Thoracic aorta (tissue), 2 donors: Measurements from ENCODE around the gene PREB. TPM values are rescaled to one million over a fixed set of nuclear protein-coding genes. Genes with fewer than 3 reads are reported as not detected.

Experiments
- ATAC-seq: fragments of 150-250 bp; one replicate; pipeline ENCODE4 v1.8.0; 2017; ENCODE audit warnings: low read depth; ENCODE audit not compliant: insufficient number of reproducible peaks, low FRiP score
- DNase-seq: peaks from one replicate; pipeline ENCODE4 v3.0.0-alpha.2; 2020; ENCODE audit warnings: low spot score
- H3K27ac ChIP-seq, 2 donors: fragments of 200-600 bp; sonication (generic); 1 replicate in 1 of 2; 2 replicates in 1 of 2; pipeline ENCODE4 v1.5.1; 2016; ENCODE audit warnings: mild to moderate bottlenecking in 2 of 2, moderate library complexity in 2 of 2
- H3K27me3 ChIP-seq: fragments of 200-600 bp; sonication (generic); replicated peaks from 2 replicates; pipeline ENCODE4 v1.6.0; 2016; ENCODE audit warnings: mild to moderate bottlenecking; ENCODE audit not compliant: insufficient read depth
- H3K36me3 ChIP-seq: fragments of 200-600 bp; sonication (generic); one replicate; pipeline ENCODE4 v1.5.1; 2016
- H3K4me1 ChIP-seq, 2 donors: fragments of 200-600 bp; sonication (generic); 1 replicate in 1 of 2; 2 replicates in 1 of 2; pipeline versions ENCODE4 v1.5.1 to v1.6.0; 2016; ENCODE audit warnings: low read depth in 2 of 2, mild to moderate bottlenecking in 1 of 2; ENCODE audit not compliant: control insufficient read depth in 1 of 2
- H3K4me3 ChIP-seq: fragments of 200-600 bp; sonication (generic); 2 replicates; pipeline ENCODE4 v1.5.1; 2016; ENCODE audit warnings: mild to moderate bottlenecking
- H3K9me3 ChIP-seq: fragments of 200-600 bp; sonication (generic); 2 replicates; pipeline ENCODE4 v1.5.1; 2016
- CTCF ChIP-seq: fragments of 200-600 bp; sonication (generic); IDR thresholded peaks from one replicate; pipeline ENCODE4 v1.5.1; 2019; ENCODE audit warnings: antibody characterized with exemption
- total RNA-seq, 2 donors: library from RNA; depleted of rRNA; stranded (reverse); fragments of >200 nt; gene quantifications; one replicate each; pipeline versions ENCODE4 v1.1.0 to v1.2.3, GENCODE V29; 2016

PREB gene
- total RNA-seq, 2 donors from 2014 or later, result 64.3 to 92.3 TPM

GRCh38 chr2:27159271-27159670 is 24.8 kb upstream of the PREB start:
- no peak for TF ChIP-seq CTCF
- Histone ChIP-seq H3K36me3 (no peaks in the 10 kb centered on the region), H3K4me3 (no peak overlapping the region), H3K4me1 (no peaks in the 10 kb centered on the region), H3K27me3 (no peaks in the 10 kb centered on the region), H3K27ac (no peak overlapping the region), H3K9me3 (no peaks in the 10 kb centered on the region)
- ATAC-seq (no peak), DNase-seq (no peak)

GRCh38 chr2:27158468-27158867 is 24.0 kb upstream of the PREB start:
- H3K27me3 ChIP-seq, result no peaks in the 10 kb centered on the region
- no peaks in the 10 kb centered on the region for H3K4me1 ChIP-seq
- DNase-seq (no peak), ATAC-seq (no peak)
- no peaks in the 10 kb centered on the region for H3K9me3 ChIP-seq
- H3K27ac ChIP-seq, result no peak overlapping the region
- TF ChIP-seq CTCF, result no peak
- H3K4me3 ChIP-seq, result no peak overlapping the region
- H3K36me3 ChIP-seq, result no peaks in the 10 kb centered on the region

- no peak for TF ChIP-seq CTCF
- H3K27ac ChIP-seq, result no peak overlapping the region
- no peaks in the 10 kb centered on the region for H3K4me1 ChIP-seq
- DNase-seq (no peak), ATAC-seq (no peak)
- H3K9me3 ChIP-seq, result no peaks in the 10 kb centered on the region
- no peaks in the 10 kb centered on the region for H3K36me3 ChIP-seq
- no peak overlapping the region for H3K4me3 ChIP-seq
- no peaks in the 10 kb centered on the region for H3K27me3 ChIP-seq
Observed at GRCh38 chr2:27155069-27155520, 20.7 kb upstream of the PREB start.

GRCh38 chr2:27154488-27154887 is 20.1 kb upstream of the PREB start:
- DNase-seq, result no peak
- no peaks in the 10 kb centered on the region for H3K9me3 ChIP-seq
- H3K27ac ChIP-seq, result no peak overlapping the region
- no peaks in the 10 kb centered on the region for H3K4me1 ChIP-seq
- no peaks in the 10 kb centered on the region for H3K27me3 ChIP-seq
- H3K4me3 ChIP-seq, result no peak overlapping the region
- ATAC-seq, result no peak
- no peaks in the 10 kb centered on the region for H3K36me3 ChIP-seq
- no peak for TF ChIP-seq CTCF

GRCh38 chr2:27152796-27153464 is 18.5 kb upstream of the PREB start:
- H3K4me1 ChIP-seq, result no peaks in the 10 kb centered on the region
- no peaks in the 10 kb centered on the region for H3K36me3 ChIP-seq
- H3K27ac ChIP-seq, result no peak overlapping the region
- H3K27me3 ChIP-seq, result no peaks in the 10 kb centered on the region
- no peak overlapping the region for H3K4me3 ChIP-seq
- no peak for TF ChIP-seq CTCF
- no peaks in the 10 kb centered on the region for H3K9me3 ChIP-seq
- ATAC-seq (no peak), DNase-seq (no peak)
